Gastrocnemius medialis (tissue), 4 donors: Measurements from ENCODE around the gene ATXN7.

Experiments
- POLR2A ChIP-seq, 2 donors: fragments of 450-650 bp; IDR thresholded peaks; one replicate each; pipeline ENCODE4 v1.6.1; 2017; ENCODE audit warnings: antibody characterized with exemption in 2 of 2, mild to moderate bottlenecking in 2 of 2, moderate library complexity in 2 of 2
- TF ChIP-seq, protein P1 (sequence below), 5 experiments: fragments of 450-650 bp in 3 of 5; fragments of 200-600 bp in 2 of 5; sonication (generic) in 2 of 5; IDR thresholded peaks in 4 of 5; conservative IDR thresholded peaks in 1 of 5; 1 replicate in 4 of 5; 2 replicates in 1 of 5; pipeline ENCODE4 v1.5.1; 2016 to 2019; ENCODE audit warnings: antibody characterized with exemption in 5 of 5, mild to moderate bottlenecking in 3 of 5, moderate library complexity in 3 of 5

DNA sequence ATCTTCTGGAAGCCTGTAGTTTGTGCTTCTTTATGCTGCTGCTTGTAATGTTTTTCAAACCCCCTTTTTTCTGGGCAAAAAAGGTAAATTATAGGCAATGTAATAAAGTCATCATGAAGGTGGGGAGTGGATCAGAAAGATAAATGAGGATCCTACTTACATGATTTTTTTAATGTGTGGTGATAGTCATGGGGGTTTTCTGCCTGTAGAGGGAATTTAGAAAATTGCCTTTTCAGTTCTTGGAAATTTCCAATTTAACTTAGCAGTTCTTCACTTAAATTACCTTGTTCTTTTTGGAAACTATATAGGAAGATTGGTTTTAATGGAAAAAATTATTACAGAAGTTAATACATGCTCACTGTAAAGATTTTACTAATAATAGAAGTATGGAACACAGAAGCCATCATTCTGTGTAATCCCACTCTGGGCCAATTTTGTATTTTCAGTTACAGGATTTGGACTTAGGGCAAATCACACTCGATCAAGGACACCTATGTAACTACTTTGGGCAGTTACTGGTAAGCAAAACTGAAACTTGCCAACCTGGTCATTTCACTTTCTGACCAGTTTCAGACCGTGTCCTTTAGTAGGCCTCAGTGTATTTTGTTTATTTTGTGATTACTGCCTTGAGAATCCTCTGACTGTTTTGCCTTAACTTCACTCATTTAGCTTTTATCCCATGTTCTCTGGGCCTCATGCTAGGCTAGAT is 59.0 kb downstream of the ATXN7 start:
- TF ChIP-seq, protein P1, sequence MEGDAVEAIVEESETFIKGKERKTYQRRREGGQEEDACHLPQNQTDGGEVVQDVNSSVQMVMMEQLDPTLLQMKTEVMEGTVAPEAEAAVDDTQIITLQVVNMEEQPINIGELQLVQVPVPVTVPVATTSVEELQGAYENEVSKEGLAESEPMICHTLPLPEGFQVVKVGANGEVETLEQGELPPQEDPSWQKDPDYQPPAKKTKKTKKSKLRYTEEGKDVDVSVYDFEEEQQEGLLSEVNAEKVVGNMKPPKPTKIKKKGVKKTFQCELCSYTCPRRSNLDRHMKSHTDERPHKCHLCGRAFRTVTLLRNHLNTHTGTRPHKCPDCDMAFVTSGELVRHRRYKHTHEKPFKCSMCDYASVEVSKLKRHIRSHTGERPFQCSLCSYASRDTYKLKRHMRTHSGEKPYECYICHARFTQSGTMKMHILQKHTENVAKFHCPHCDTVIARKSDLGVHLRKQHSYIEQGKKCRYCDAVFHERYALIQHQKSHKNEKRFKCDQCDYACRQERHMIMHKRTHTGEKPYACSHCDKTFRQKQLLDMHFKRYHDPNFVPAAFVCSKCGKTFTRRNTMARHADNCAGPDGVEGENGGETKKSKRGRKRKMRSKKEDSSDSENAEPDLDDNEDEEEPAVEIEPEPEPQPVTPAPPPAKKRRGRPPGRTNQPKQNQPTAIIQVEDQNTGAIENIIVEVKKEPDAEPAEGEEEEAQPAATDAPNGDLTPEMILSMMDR (IDR thresholded peaks at IDR 0.05 in 4 of 5, conservative IDR thresholded peaks at IDR 0.05 in 1 of 5): no peak
- TF ChIP-seq POLR2A (IDR thresholded peaks at IDR 0.05): no peak
